HG03066 (cell line): ENCODE data around the gene DUSP28.
"Not testable (repeated sequence)": the region's sequence is repeated elsewhere in the genome, so short reads cannot be mapped to it uniquely, and the experiment has no call there.

Source experiments
- ATAC-seq: cut with Tn5 transposase; IDR thresholded peaks from one replicate; pipeline ENCODE4 v1.9.1; 2021; ENCODE audit warnings: low read depth; ENCODE audit not compliant: unreplicated experiment

Gene DUSP28

GRCh38 chr2:240526521-240526920 lies 33.6 kb upstream of the DUSP28 start:
- no peak for ATAC-seq

- no peak for ATAC-seq
Measured at GRCh38 chr2:240527153-240527750, 32.9 kb upstream of the DUSP28 start.

GRCh38 chr2:240528406-240529040 lies 31.6 kb upstream of the DUSP28 start:
- no peak for ATAC-seq

GRCh38 chr2:240529344-240529999 lies 30.7 kb upstream of the DUSP28 start:
- ATAC-seq, result no peak

- ATAC-seq, result no peak
Measured at GRCh38 chr2:240530181-240530580, 30.0 kb upstream of the DUSP28 start.

- ATAC-seq, result no peak
Measured at GRCh38 chr2:240531038-240531437, 29.1 kb upstream of the DUSP28 start.

- no peak for ATAC-seq
Measured at GRCh38 chr2:240532031-240532775, 28.0 kb upstream of the DUSP28 start.

- no peak for ATAC-seq
Measured at GRCh38 chr2:240538031-240538780, 22.0 kb upstream of the DUSP28 start.

- ATAC-seq, result not testable (repeated sequence)
Measured at GRCh38 chr2:240539101-240539500, 21.1 kb upstream of the DUSP28 start.

GRCh38 chr2:240539906-240540305 lies 20.3 kb upstream of the DUSP28 start:
- ATAC-seq, result no peak

- no peak for ATAC-seq
Measured at GRCh38 chr2:240551288-240551687, 8.9 kb upstream of the DUSP28 start.

GRCh38 chr2:240551811-240552210 lies 8.3 kb upstream of the DUSP28 start:
- ATAC-seq, result no peak

GRCh38 chr2:240553956-240554480 lies 6.1 kb upstream of the DUSP28 start:
- ATAC-seq, result no peak

- ATAC-seq, result no peak
Measured at GRCh38 chr2:240554767-240555493, 5.2 kb upstream of the DUSP28 start.

- no peak for ATAC-seq
Measured at GRCh38 chr2:240555541-240556250, 4.5 kb upstream of the DUSP28 start.

- ATAC-seq, result no peak
Measured at GRCh38 chr2:240556553-240557100, 3.5 kb upstream of the DUSP28 start.

GRCh38 chr2:240557101-240557751 lies 2.9 kb upstream of the DUSP28 start:
- ATAC-seq, result no peak

- ATAC-seq, result no peak
Measured at GRCh38 chr2:240557808-240558207, 2.3 kb upstream of the DUSP28 start, which contains the start of gene ANKMY1. ANKMY1 (minus strand) TSS chr2:240557988; CDS start chr2:240557335, 653 bp downstream.
